Activated T-helper 1 cell treated with anti-CD3 and anti-CD28 coated beads, Interleukin-2, amount 50 U/mL, for 16 hours (primary cell): Measurements from ENCODE around the gene HOXA1.

Experiments used
- DNase-seq, 2 donors: peaks; one replicate each; pipeline ENCODE4 v3.0.0-alpha.2; 2020; ENCODE audit warnings: low read depth in 1 of 2, low spot score in 1 of 2

The HOXA1 gene

GRCh38 chr7:27106181-27106900, 10.5 kb upstream of the HOXA1 start:
- DNase-seq = no peak

- DNase-seq = no peak
Measured at GRCh38 chr7:27105301-27106031, 9.7 kb upstream of the HOXA1 start.

- no peak for DNase-seq
Measured at GRCh38 chr7:27104341-27105058, 8.7 kb upstream of the HOXA1 start.

GRCh38 chr7:27103489-27104226, 7.9 kb upstream of the HOXA1 start:
- DNase-seq = no peak

GRCh38 chr7:27102581-27103442, 7.0 kb upstream of the HOXA1 start, which contains the start of gene HOXA2:
Gene HOXA2 (minus strand): TSS chr7:27102683. CDS start chr7:27102500, 183 bp downstream.
- no peak for DNase-seq

GRCh38 chr7:27101957-27102580, 6.3 kb upstream of the HOXA1 start:
- no peak for DNase-seq

GRCh38 chr7:27101171-27101956, 5.6 kb upstream of the HOXA1 start:
- DNase-seq = no peak

GRCh38 chr7:27100694-27101170, 4.9 kb upstream of the HOXA1 start:
- DNase-seq = no peak

- no peak for DNase-seq
Measured at GRCh38 chr7:27099453-27100370, 3.9 kb upstream of the HOXA1 start.

- no peak for DNase-seq
Measured at GRCh38 chr7:27098578-27099451, 3.0 kb upstream of the HOXA1 start.

- DNase-seq = no peak
Measured at GRCh38 chr7:27097686-27098577, 2.1 kb upstream of the HOXA1 start.

- no peak for DNase-seq
Measured at GRCh38 chr7:27096768-27097514, 1.1 kb upstream of the HOXA1 start.

GRCh38 chr7:27095050-27095896, 527 bp downstream of the HOXA1 start:
- DNase-seq = no peak
